DMS153 treated with DMSO at 0.1 percent for 48 hours (cell line): ENCODE results near the gene TEX101.
"Not testable (repeated sequence)": the region's sequence is repeated elsewhere in the genome, so short reads cannot be mapped to it uniquely, and the experiment has no call there.

ENCODE experiments used
- DNase-seq: peaks from one replicate; lab custom pipeline; 2025; ENCODE audit not compliant: unreplicated experiment; lab: John Stamatoyannopoulos, UW

TEX101 gene

GRCh38 chr19:43416951-43417623 is 2.4 kb downstream of the TEX101 start:
- DNase-seq = no peak

GRCh38 chr19:43420954-43421353 is 6.3 kb downstream of the TEX101 start:
- no peak for DNase-seq

- no peak for DNase-seq
Observed at GRCh38 chr19:43422000-43422688, 7.5 kb downstream of the TEX101 start.

GRCh38 chr19:43422689-43423066 is 8.0 kb downstream of the TEX101 start:
- DNase-seq = no peak

GRCh38 chr19:43423779-43424178 is 9.1 kb downstream of the TEX101 start:
- no peak for DNase-seq

GRCh38 chr19:43425567-43426392 is 11.1 kb downstream of the TEX101 start:
- DNase-seq = peak; percentile 56

- DNase-seq = no peak
Observed at GRCh38 chr19:43429395-43429794, 14.7 kb downstream of the TEX101 start.

GRCh38 chr19:43430142-43430710 is 15.5 kb downstream of the TEX101 start:
- no peak for DNase-seq

GRCh38 chr19:43430976-43431375 is 16.3 kb downstream of the TEX101 start:
- no peak for DNase-seq

GRCh38 chr19:43433358-43433673 is 18.6 kb downstream of the TEX101 start:
- no peak for DNase-seq

- DNase-seq = no peak
Observed at GRCh38 chr19:43433689-43434088, 19.0 kb downstream of the TEX101 start.

- DNase-seq = no peak
Observed at GRCh38 chr19:43435775-43436174, 21.1 kb downstream of the TEX101 start.

- not testable (repeated sequence) for DNase-seq
Observed at GRCh38 chr19:43437284-43437683, 22.6 kb downstream of the TEX101 start.

- DNase-seq = no peak
Observed at GRCh38 chr19:43437712-43438111, 23.0 kb downstream of the TEX101 start.

- DNase-seq = no peak
Observed at GRCh38 chr19:43438291-43439031, 23.8 kb downstream of the TEX101 start.

GRCh38 chr19:43439032-43439708 is 24.5 kb downstream of the TEX101 start:
- DNase-seq = no peak

GRCh38 chr19:43439709-43440063 is 25.0 kb downstream of the TEX101 start:
- no peak for DNase-seq

GRCh38 chr19:43441716-43442115 is 27.0 kb downstream of the TEX101 start:
- no peak for DNase-seq

GRCh38 chr19:43444091-43444490 is 29.4 kb downstream of the TEX101 start:
- not testable (repeated sequence) for DNase-seq

GRCh38 chr19:43444531-43445287 is 30.0 kb downstream of the TEX101 start:
- no peak for DNase-seq
